ENCODE data around the gene HNRNPA0.
"Not testable (repeated sequence)": the region's sequence is repeated elsewhere in the genome, so short reads cannot be mapped to it uniquely, and the experiment has no call there.

Gene HNRNPA0

GRCh38 chr5:137754188-137754960 lies at the start of gene HNRNPA0:
Gene HNRNPA0, minus strand, starts transcription at chr5:137754363. Its CDS starts 297 bp downstream, at chr5:137754066.
- DNase-seq (ENCODE audit: low read depth in 2 of 2) = peak; percentile 88 to 91

GRCh38 chr5:137802282-137803210 lies 48.4 kb upstream of the HNRNPA0 start:
- no peak for DNase-seq (ENCODE audit: low read depth in 2 of 2)

DNA sequence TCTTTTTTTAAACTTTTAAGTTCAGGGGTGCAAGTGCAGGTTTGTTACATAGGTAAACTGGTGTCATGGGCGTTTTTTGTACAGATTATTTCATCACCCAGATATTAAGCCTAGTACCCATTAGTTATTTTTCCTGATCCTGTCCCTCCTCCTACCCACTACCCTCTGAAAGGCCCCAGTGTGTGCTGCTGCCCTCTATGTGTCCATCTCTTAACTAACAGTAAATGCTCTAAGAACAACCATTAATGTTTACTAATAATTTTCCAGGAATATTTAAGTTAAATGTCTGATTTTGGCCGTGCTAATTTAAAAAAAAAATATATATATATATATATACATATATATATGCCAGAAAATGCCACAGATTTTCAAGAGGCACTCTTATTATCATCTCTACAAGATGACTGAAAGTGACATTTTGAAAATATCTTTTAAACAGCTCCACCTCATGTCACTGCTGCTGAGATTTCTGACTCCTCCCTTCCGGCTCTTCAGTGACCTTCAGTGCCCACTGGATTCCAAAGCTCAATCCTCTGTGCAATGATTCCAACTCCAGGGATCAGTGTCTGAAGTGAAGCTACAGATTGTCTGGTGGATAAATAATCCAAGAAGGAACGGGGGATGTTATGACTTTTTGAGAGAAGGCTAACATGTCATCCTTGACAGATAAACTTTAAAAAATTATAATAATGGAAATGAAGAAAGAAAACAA lies 46.7 kb upstream of the HNRNPA0 start:
- DNase-seq (ENCODE audit: low read depth in 2 of 2) = no peak

DNA sequence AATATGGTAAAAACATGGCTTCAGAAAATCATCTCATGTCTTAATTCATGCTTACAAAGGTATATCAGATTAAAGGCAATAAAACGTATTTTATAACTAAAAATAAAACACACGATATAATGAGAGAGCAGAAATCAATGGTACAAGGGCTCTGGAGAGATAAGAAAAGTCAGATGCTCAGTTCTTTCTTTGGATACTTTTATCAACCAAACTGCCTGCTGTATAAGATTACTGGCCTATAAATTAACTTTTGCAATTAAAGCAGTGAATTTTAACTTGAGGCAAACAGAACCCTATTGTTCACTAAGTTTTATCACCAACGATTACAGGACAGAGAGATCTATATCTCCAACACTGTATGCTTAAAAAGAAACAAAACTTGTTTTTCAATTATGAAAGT lies 42.1 kb upstream of the HNRNPA0 start:
- no peak for DNase-seq (ENCODE audit: low read depth in 2 of 2)

DNA sequence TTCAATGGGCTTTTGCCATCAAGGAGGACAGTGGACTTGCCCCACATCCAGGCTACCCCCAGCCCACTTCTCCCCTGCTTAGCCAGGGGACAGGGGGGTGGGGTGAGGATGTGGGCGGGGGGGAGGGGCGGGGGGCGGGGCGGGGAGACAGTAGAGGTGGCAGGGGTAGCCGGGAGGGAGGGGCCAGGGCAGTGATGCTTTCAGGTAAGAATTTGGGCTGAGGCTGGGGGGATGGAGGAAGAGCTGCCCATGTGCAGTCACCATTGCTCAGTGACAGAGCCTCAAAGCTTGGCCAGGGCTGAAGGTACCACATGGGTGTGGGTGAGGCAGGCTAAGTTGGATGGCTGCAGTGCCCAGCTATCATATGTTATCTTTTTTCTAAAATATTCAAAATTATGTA lies 40.7 kb upstream of the HNRNPA0 start:
- DNase-seq (ENCODE audit: low read depth in 2 of 2) = no peak

DNA sequence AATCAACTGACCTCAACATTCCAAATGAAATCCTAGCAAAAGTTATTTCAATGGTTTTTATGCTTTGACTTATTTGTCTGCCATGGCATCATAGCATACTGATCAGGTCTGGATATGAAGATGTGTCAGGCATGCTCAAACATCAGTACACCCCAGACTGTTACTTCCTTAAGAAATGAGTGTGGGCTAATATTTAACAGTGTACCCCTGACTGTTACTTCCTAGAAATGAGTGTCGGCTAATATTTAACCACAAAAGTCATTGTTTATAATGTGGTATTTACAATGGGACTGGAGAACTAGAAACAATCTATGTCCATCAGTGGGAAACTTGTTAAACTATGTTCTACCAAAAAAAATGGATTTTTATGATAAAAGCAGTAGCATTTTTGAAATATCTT lies 38.1 kb upstream of the HNRNPA0 start:
- no peak for DNase-seq (ENCODE audit: low read depth in 2 of 2)

GRCh38 chr5:137791799-137792198 lies 37.6 kb upstream of the HNRNPA0 start:
- no peak for DNase-seq (ENCODE audit: low read depth in 2 of 2)

DNA sequence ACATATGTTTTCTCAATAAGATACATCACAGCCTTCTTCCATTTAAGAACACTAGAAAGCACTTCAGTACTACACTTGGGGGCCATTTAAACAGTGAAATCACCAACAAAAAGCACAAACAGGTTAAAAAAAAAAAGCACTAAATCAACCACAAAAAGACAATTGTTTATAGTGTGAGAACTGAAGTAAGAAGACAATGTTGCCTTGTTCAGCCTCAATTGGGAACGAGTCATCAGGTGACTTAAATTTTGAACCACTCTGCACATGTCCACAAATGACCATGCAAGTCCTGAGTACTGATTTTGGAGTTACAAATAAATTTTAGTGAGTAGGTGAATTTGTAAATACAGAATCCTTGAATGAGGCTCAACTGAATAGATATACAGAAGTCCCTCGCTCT lies 37.2 kb upstream of the HNRNPA0 start:
- DNase-seq (ENCODE audit: low read depth in 2 of 2) = no peak

DNA sequence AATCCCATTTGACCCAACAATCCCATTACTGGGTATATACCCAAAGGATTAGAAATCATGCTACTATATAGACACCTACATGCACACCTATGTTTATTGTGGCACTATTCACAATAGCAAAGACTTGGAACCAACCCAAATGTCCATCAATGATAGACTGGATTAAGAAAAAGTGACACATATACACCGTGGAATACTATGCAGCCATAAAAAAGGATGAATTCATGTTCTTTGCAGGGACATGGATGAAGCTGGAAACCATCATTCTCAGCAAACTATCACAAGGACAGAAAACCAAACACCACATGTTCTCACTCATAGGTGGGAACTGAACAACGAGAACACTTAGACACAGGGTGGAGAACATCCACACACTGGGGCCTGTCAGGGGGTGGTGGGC lies 34.4 kb upstream of the HNRNPA0 start:
- DNase-seq (ENCODE audit: low read depth in 2 of 2) = not testable (repeated sequence)

DNA sequence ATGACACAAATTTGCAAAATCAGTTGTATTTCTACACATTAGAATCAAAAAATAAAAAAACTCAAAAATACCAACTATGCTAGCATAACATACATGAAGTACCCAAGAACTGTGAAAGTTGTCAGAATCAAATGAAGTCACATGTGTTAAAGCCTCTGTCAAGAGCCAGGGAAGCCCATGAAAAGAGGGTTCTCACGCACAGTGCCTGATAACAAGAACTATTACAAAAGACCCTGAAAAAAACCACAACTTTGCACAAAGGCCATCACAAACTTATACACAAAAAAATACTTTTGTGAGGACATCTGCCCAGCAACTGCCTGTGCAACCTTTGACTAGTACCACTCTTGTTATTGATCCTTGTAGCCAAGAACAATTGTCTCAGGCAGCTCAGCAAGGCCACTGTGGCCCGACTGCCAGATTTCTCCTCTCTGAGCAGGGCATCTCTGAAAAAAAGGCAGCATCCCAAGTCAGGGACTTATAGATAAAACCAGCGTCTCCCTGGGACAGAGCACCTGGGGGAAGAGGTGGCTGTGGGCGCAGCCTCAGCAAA lies 28.9 kb upstream of the HNRNPA0 start:
- no peak for DNase-seq (ENCODE audit: low read depth in 2 of 2)

DNA sequence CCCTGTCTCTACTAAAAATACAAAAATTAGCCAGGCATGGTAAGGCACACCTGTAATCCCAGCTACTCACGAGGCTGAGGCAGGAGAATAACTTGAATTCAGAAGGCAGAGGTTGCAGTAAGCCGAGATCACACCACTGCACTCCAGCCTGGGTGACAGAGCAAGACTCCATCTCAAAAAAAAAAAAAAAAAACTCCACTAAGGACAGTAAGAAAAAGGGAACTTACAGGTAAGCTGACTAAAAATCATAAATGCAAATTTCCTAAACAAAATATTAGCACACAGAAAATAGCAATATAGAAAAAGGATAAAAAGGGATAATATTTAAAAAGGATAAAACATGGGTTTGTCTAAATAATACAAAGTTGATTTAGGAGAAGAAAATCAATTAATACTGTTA lies 27.9 kb upstream of the HNRNPA0 start:
- no peak for DNase-seq (ENCODE audit: low read depth in 2 of 2)

- DNase-seq (ENCODE audit: low read depth in 2 of 2) = no peak
These were observed 24.8 kb upstream of the HNRNPA0 start for GRCh38 chr5:137778772-137779564.

- DNase-seq (ENCODE audit: low read depth in 2 of 2) = not testable (repeated sequence)
These were observed 13.8 kb upstream of the HNRNPA0 start for GRCh38 chr5:137767937-137768336.

GRCh38 chr5:137761566-137761965 lies 7.4 kb upstream of the HNRNPA0 start:
- no peak for DNase-seq (ENCODE audit: low read depth in 2 of 2)

- DNase-seq (ENCODE audit: low read depth in 2 of 2) = no peak
These were observed 6.8 kb upstream of the HNRNPA0 start for GRCh38 chr5:137760719-137761516.

- no peak for DNase-seq (ENCODE audit: low read depth in 2 of 2)
These were observed 6.1 kb upstream of the HNRNPA0 start for GRCh38 chr5:137760294-137760693.

- no peak for DNase-seq (ENCODE audit: low read depth in 2 of 2)
These were observed 4.6 kb upstream of the HNRNPA0 start for GRCh38 chr5:137758715-137759306.

DNA sequence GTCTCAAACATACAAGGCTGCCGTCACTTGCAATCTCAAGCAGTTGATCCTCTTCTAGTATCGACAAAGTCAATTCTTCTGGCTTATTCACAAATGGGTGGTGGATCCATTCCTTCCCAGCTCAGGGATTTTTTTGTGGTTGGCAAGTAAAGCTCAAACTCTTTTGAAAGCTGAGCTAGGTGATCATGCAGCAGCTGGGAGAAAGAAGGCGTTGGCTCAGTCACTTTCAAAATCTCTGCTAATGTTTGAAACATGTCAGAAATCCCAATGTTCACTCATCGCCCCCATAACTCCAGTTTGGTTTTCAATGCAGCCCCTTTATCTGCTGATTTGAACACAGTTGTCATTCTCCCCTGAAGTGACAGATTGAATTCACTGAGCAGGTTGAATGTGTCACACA lies 4.0 kb upstream of the HNRNPA0 start:
- no peak for DNase-seq (ENCODE audit: low read depth in 2 of 2)

GRCh38 chr5:137757634-137758033 lies 3.5 kb upstream of the HNRNPA0 start:
- DNase-seq (ENCODE audit: low read depth in 2 of 2) = no peak
